22Rv1 (cell line): Measurements from ENCODE around the gene SLIT1.

Experiments
- ZFX ChIP-seq: fragments of 450-650 bp; IDR thresholded peaks from 2 replicates; pipeline ENCODE4 v1.6.1; 2017; ENCODE audit warnings: antibody characterized with exemption, borderline replicate concordance
- TF ChIP-seq, protein P1 (sequence below): fragments of 450-650 bp; IDR thresholded peaks from 2 replicates; pipeline ENCODE4 v1.5.1; 2017; ENCODE audit warnings: mild to moderate bottlenecking

DNA sequence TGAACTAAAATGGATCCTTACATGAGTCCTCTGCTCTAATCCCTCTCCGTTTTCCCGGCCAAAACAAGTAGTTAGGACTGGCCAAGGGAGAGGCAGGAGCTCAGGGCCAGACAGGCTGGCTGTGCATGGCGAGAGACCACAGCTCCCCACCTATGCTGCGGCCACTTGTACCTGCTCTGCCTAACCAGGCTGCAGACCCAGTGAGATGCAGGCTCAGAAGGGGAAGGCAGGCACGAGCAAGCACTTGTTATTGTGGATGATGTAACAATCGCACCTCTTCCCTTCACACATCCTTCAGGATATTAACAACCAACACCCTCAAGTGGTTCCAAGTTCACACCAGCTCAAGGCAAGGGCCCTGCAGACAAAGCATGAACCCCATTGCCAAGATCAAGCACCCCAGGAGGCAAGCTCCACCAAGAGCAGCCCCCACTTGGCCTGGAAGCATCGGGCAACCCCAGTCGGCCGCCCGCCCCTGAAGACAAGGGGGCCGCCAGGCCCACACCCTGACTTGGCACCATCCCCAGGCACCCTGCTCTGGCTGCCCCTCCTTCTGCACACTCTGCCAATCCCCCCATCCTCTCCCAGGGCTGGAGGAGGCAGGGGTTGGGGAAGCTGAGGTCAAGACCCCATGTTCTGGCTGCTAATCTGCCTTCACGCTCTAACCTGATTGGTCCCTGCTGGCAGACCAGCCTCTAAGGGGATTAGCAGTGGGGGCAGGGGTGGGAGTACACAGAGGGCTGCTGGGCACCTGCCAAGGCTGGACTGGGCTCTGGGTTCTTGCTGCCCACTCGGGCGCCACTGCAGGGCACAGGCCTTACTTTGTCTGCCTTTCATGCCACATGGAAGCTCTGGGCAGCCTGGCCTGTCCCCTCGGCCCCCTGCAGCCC is 111.3 kb downstream of the SLIT1 start:
- TF ChIP-seq, protein P1, sequence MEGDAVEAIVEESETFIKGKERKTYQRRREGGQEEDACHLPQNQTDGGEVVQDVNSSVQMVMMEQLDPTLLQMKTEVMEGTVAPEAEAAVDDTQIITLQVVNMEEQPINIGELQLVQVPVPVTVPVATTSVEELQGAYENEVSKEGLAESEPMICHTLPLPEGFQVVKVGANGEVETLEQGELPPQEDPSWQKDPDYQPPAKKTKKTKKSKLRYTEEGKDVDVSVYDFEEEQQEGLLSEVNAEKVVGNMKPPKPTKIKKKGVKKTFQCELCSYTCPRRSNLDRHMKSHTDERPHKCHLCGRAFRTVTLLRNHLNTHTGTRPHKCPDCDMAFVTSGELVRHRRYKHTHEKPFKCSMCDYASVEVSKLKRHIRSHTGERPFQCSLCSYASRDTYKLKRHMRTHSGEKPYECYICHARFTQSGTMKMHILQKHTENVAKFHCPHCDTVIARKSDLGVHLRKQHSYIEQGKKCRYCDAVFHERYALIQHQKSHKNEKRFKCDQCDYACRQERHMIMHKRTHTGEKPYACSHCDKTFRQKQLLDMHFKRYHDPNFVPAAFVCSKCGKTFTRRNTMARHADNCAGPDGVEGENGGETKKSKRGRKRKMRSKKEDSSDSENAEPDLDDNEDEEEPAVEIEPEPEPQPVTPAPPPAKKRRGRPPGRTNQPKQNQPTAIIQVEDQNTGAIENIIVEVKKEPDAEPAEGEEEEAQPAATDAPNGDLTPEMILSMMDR, result no peak
- TF ChIP-seq ZFX, result no peak
